GM12874 (cell line): ENCODE data around the gene KRTAP10-11.

Source experiments
- TF ChIP-seq, protein P1 (sequence below): IDR thresholded peaks from 2 replicates; pipeline ENCODE4 v1.5.1; 2011; ENCODE audit warnings: low read depth, mild to moderate bottlenecking, control low read depth, low read length, moderate library complexity; ENCODE audit not compliant: insufficient read depth

The KRTAP10-11 gene

GRCh38 chr21:44613386-44614155, 32.6 kb upstream of the KRTAP10-11 start:
- TF ChIP-seq, protein P1, sequence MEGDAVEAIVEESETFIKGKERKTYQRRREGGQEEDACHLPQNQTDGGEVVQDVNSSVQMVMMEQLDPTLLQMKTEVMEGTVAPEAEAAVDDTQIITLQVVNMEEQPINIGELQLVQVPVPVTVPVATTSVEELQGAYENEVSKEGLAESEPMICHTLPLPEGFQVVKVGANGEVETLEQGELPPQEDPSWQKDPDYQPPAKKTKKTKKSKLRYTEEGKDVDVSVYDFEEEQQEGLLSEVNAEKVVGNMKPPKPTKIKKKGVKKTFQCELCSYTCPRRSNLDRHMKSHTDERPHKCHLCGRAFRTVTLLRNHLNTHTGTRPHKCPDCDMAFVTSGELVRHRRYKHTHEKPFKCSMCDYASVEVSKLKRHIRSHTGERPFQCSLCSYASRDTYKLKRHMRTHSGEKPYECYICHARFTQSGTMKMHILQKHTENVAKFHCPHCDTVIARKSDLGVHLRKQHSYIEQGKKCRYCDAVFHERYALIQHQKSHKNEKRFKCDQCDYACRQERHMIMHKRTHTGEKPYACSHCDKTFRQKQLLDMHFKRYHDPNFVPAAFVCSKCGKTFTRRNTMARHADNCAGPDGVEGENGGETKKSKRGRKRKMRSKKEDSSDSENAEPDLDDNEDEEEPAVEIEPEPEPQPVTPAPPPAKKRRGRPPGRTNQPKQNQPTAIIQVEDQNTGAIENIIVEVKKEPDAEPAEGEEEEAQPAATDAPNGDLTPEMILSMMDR, result no peak

DNA sequence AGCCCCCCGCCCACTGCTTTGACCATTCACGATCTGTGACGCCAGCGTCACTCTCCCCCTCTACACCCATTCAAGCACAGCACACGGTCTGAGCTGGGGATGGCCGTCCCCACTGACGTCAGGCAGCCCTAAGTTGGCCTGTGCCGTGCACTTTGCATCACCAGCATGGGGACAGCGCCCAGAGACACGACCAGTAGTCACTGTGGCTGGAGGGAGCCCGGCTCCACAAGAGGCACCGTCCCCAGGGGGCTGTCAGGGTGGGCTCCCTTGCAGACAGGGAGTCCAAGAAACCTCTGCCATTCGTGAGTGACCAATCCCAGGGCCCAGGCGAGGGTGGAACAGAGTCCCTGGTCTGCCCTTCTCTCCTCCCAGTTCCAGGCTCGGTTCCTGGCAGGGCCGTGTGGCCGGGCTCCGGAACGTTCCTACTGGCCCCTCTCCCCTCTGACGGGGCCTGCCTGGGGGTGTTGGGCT, 32.0 kb upstream of the KRTAP10-11 start:
- TF ChIP-seq, protein P1, result no peak

GRCh38 chr21:44614961-44615391, 31.2 kb upstream of the KRTAP10-11 start:
- TF ChIP-seq, protein P1, result no peak

- TF ChIP-seq, protein P1, result no peak
Measured at GRCh38 chr21:44615466-44615865, 30.7 kb upstream of the KRTAP10-11 start.

DNA sequence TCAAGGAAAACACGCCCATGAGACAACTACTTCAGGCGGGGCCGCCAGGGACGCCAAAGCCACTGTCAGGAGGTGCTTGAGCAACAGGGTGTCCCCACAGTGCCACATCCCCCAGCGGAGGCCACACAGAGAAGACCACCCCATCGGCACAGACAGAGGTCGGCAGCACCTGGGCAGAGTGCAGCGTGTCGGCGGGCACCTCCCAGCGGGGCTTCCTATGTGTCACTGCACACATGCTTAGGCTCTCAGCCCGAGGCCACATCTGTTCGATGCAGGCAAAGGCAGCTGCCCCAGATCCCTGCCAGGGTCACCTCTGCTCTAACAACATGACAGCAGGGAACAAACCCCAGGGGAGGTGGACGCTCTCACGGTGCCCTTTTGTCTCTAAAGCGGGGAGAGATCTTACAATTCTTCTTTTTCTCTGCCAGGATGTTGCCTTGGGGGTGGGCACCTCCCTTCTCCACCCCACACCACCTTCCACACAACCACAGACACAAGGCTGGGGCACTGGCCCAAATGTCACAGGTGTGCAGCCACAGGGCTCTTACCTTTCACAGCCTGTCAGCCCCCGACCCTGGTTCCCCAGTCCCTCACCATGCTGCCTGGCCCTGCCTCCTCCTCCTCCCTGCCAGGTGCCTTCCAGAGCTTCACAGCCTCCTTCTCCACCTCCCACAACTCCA, 30.2 kb upstream of the KRTAP10-11 start:
- TF ChIP-seq, protein P1, result no peak

DNA sequence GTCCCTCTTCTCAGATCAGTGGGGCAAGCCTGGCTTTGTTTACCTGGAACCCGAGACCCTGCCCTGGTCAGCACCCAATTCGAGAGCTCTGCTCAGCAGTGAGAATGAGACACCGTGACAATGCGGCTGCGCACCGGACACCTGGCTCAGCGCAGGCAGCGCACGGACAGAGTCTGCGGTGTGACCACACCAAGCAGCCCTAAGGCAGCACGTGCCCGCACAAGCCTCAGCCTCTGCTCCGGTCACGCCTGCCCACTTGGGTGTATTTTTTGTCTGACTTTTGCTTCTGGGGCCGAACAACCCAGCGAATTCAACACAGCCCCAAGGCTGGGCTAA, 29.7 kb upstream of the KRTAP10-11 start:
- TF ChIP-seq, protein P1, result no peak

DNA sequence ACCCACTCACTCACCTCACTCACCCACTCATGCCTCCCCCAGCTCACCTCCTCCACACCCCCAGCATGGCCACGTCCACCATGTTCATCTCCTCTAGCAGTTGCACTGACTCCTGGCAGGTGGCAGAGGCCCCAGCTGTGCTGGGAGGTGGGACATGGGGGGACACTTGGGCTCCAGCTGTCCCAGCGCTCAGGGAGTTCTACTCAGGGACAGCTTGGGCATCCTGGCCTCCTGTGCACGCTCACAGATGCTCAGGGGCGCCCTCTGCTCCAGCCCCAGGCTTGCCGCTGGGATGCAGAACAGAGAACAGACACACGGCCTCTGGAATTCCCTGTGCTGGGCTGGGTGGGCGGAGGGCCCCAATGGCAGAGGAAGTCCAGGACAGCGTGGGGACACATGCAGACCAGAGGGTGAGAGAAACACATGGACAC, 29.1 kb upstream of the KRTAP10-11 start:
- TF ChIP-seq, protein P1, result no peak
